B cell (primary cell): ENCODE results near the gene PLA2G5. TPM values are rescaled to one million over a fixed set of nuclear protein-coding genes. Genes with fewer than 3 reads are reported as not detected.

Source experiments
- ATAC-seq: fragments of 200-7000 bp; cut with Tn5 transposase; one replicate; pipeline ENCODE4 v1.10.0; 2021; ENCODE audit warnings: low read depth, mild to moderate bottlenecking, moderate number of reproducible peaks, moderate library complexity
- CTCF ChIA-PET: fragments of 350-600 bp; sonication (Branson Sonifier 250); formaldehyde crosslinking; loops from one replicate; lab custom pipeline; 2021; ENCODE audit warnings: antibody characterized with exemption, inconsistent platforms; lab: Charles Lee
- POLR2A ChIA-PET: fragments of 350-600 bp; sonication (Branson Sonifier 250); formaldehyde crosslinking; loops from one replicate; lab custom pipeline; 2021; ENCODE audit warnings: antibody characterized with exemption; lab: Charles Lee
- DNase-seq: peaks from one replicate; pipeline ENCODE4 v3.0.0; 2013
- H2AFZ ChIP-seq: 2 replicates; pipeline ENCODE4 v1.6.1; 2012; ENCODE audit warnings: mild to moderate bottlenecking, low read depth, low read length; ENCODE audit not compliant: insufficient read depth, poor library complexity, severe bottlenecking
- H3K27ac ChIP-seq, 2 donors: 1 replicate in 1 of 2; 2 replicates in 1 of 2; pipeline ENCODE4 v1.5.1; 2012 to 2013; ENCODE audit warnings: low read length in 2 of 2, mild to moderate bottlenecking in 2 of 2, moderate library complexity in 1 of 2
- H3K27me3 ChIP-seq, 4 experiments: fragments of 200-600 bp in 1 of 4; sonication (generic) in 1 of 4; replicated peaks in 1 of 4; 1 replicate in 2 of 4; 2 replicates in 2 of 4; pipeline versions ENCODE4 v1.6.1 to v1.7.0; 2013 to 2016; ENCODE audit warnings: low read length in 3 of 4, mild to moderate bottlenecking in 2 of 4, mixed read lengths in 1 of 4, moderate library complexity in 1 of 4; ENCODE audit not compliant: insufficient read depth in 4 of 4, control insufficient read depth in 3 of 4; ENCODE audit errors: control extremely low read depth in 1 of 4
- H3K36me3 ChIP-seq, 2 experiments: replicated peaks in 1 of 2; 1 replicate in 1 of 2; 2 replicates in 1 of 2; pipeline versions ENCODE4 v1.6.1 to v1.7.1; 2013; ENCODE audit warnings: low read length in 1 of 2; ENCODE audit not compliant: insufficient read depth in 2 of 2, control insufficient read depth in 1 of 2; ENCODE audit errors: control extremely low read depth in 1 of 2, extremely low read depth in 1 of 2
- H3K4me1 ChIP-seq, 2 donors: fragments of 200-600 bp in 1 of 2; sonication (generic) in 1 of 2; 1 replicate in 1 of 2; 2 replicates in 1 of 2; pipeline versions ENCODE4 v1.5.1 to v1.6.1; 2013 to 2017; ENCODE audit warnings: low read length in 2 of 2; ENCODE audit not compliant: control insufficient read depth in 2 of 2, insufficient read depth in 2 of 2
- H3K4me2 ChIP-seq: replicated peaks from 2 replicates; pipeline ENCODE3; 2012; ENCODE audit warnings: mild to moderate bottlenecking, low read depth, low read length; ENCODE audit not compliant: poor library complexity, severe bottlenecking
- H3K4me3 ChIP-seq, 5 experiments: fragments of 200-600 bp in 1 of 5; sonication (generic) in 1 of 5; 1 replicate in 3 of 5; 2 replicates in 2 of 5; pipeline versions ENCODE4 v1.5.1 to v1.7.0; 2011 to 2016; ENCODE audit warnings: low read length in 4 of 5, mild to moderate bottlenecking in 4 of 5, low read depth in 2 of 5, control low read depth in 1 of 5, moderate library complexity in 1 of 5; ENCODE audit not compliant: insufficient read depth in 1 of 5; ENCODE audit errors: control extremely low read depth in 1 of 5, extremely low read depth in 1 of 5
- H3K79me2 ChIP-seq: fragments of 200-600 bp; sonication (generic); one replicate; pipeline ENCODE4 v1.6.0; 2016; ENCODE audit warnings: low read length; ENCODE audit not compliant: control insufficient read depth, insufficient read depth
- H3K9ac ChIP-seq: fragments of 200-600 bp; sonication (generic); 2 replicates; pipeline ENCODE4 v1.6.1; 2017; ENCODE audit warnings: mild to moderate bottlenecking, low read length, moderate library complexity
- H3K9me3 ChIP-seq, 3 donors: one replicate each; pipeline versions ENCODE4 v1.6.1 to v1.7.1; 2013; ENCODE audit warnings: low read length in 2 of 3; ENCODE audit not compliant: control insufficient read depth in 2 of 3, insufficient read depth in 1 of 3; ENCODE audit errors: control extremely low read depth in 1 of 3
- H4K20me1 ChIP-seq: 2 replicates; pipeline ENCODE4 v1.6.0; 2012; ENCODE audit warnings: mild to moderate bottlenecking, low read length; ENCODE audit not compliant: insufficient read depth, control insufficient read depth, poor library complexity, severe bottlenecking
- H3K27ac Mint-ChIP-seq: one replicate; pipeline ENCODE4 v1.8.0; 2021; ENCODE audit warnings: mixed read lengths
- H3K27me3 Mint-ChIP-seq: one replicate; pipeline ENCODE4 v1.8.0; 2021; ENCODE audit warnings: mixed read lengths
- H3K4me1 Mint-ChIP-seq: one replicate; pipeline ENCODE4 v1.8.0; 2021; ENCODE audit warnings: mixed read lengths
- H3K4me3 Mint-ChIP-seq: one replicate; pipeline ENCODE4 v1.8.0; 2021; ENCODE audit warnings: mixed read lengths
- H3K9me3 Mint-ChIP-seq: one replicate; pipeline ENCODE4 v1.8.0; 2022; ENCODE audit warnings: mixed read lengths; ENCODE audit not compliant: insufficient read depth
- CTCF ChIP-seq: fragments of 200-600 bp; IDR thresholded peaks from one replicate; pipeline ENCODE4 v1.8.0; 2022; ENCODE audit warnings: antibody characterized with exemption, mild to moderate bottlenecking
- EZH2 ChIP-seq: IDR thresholded peaks from 2 replicates; pipeline ENCODE4 v1.6.1; 2012; ENCODE audit warnings: borderline replicate concordance, low read depth, mild to moderate bottlenecking, moderate library complexity, low read length; ENCODE audit not compliant: insufficient read depth, poor library complexity, severe bottlenecking
- WGBS: methylation state at CpG from one replicate; pipeline ENCODE4 v1.1.5; 2013; ENCODE audit warnings: missing lambda C conversion rate; ENCODE audit not compliant: insufficient coverage; 5-methylcytosine and 5-hydroxymethylcytosine counted together
- intact Hi-C: fragments of 100-400 bp; cut with micrococcal nuclease; formaldehyde crosslinking; loops from one replicate; pipeline ENCODE4 v1.10.0; 2022
- polyA plus RNA-seq: library from polyadenylated mRNA; depleted of rRNA; stranded (reverse); fragments of >200 nt; gene quantifications from 2 replicates; pipeline ENCODE4 v1.2.3, GENCODE V29; 2012
- total RNA-seq, 2 donors: library from RNA; stranded (reverse); fragments of 120-200 nt in 1 of 2; gene quantifications; 1 replicate in 1 of 2; 2 replicates in 1 of 2; pipeline versions ENCODE4 v1.2.3 to v1.2.4, GENCODE V29; 2013 to 2022

The PLA2G5 gene
- total and polyA plus RNA-seq, 2 donors (not counting 1 experiment from before 2014, with no cell fraction given) = not detected

- peaks cover 0 to 4% (median 0%) of the 10 kb centered on the region in 3 donors for H3K9me3 ChIP-seq
- TF ChIP-seq CTCF (no peak), EZH2 (no peak)
- no peaks in the 10 kb centered on the region for H3K27me3 ChIP-seq
- Mint-ChIP-seq H3K9me3 (no peaks in the 10 kb centered on the region), H3K4me3 (peak overlapping the region; percentile 57), H3K27ac (peak overlapping the region; percentile 78), H3K27me3 (no peaks in the 10 kb centered on the region), H3K4me1 (peaks cover 88% of the 10 kb centered on the region)
- CTCF ChIA-PET = interaction anchor here (0.6 to 2.6 kb wide), 9 partner anchors 13 to 1683 kb away, joined by 3 to 8 read pairs (median 5); no protein-coding TSS in a partner anchor
- no peaks in the 10 kb centered on the region for H4K20me1 ChIP-seq
- H3K79me2 ChIP-seq = no peaks in the 10 kb centered on the region
- peaks cover 88% of the 10 kb centered on the region in 2 donors for H3K4me1 ChIP-seq
- POLR2A ChIA-PET = interaction anchor here (0.7 kb wide), 1 partner anchor 110 kb away, joined by 9 read pairs; no protein-coding TSS in a partner anchor
- peak overlapping the region; percentile 68 for H3K4me2 ChIP-seq
- H3K9ac ChIP-seq = peak overlapping the region; percentile 36
- DNase-seq (peak; percentile 81), ATAC-seq (peak; percentile 87)
- H2AFZ ChIP-seq = peak overlapping the region; percentile 1
- intact Hi-C loops = loop anchor here (2.0 kb wide), 1 partner anchor 19 kb away; no protein-coding TSS in a partner anchor
- 0% methylated on average over 2 of the region's 8 CpGs for whole genome bisulfite sequencing
- H3K36me3 ChIP-seq = no peaks in the 10 kb centered on the region
- peak overlapping the region in 3 of 5 experiments; percentile 16 to 37 (median 25) for H3K4me3 ChIP-seq
- peak overlapping the region; percentile 68 to 83 for H3K27ac ChIP-seq
Observed at GRCh38 chr1:20078171-20078651, 8.2 kb downstream of the PLA2G5 start.

GRCh38 chr1:20078711-20079110 lies 8.7 kb downstream of the PLA2G5 start:
- no peaks in the 10 kb centered on the region for H3K36me3 ChIP-seq
- ATAC-seq (no peak), DNase-seq (no peak)
- no peaks in the 10 kb centered on the region for H3K27me3 ChIP-seq
- no peak overlapping the region for H2AFZ ChIP-seq
- CTCF ChIA-PET = interaction anchor here (0.7 to 2.6 kb wide), 11 partner anchors 10 to 686 kb away, joined by 3 to 10 read pairs (median 5); no protein-coding TSS in a partner anchor
- no peaks in the 10 kb centered on the region for H3K79me2 ChIP-seq
- Mint-ChIP-seq H3K4me1 (peaks cover 83% of the 10 kb centered on the region), H3K4me3 (peak overlapping the region; percentile 57), H3K9me3 (no peaks in the 10 kb centered on the region), H3K27me3 (no peaks in the 10 kb centered on the region), H3K27ac (peak overlapping the region; percentile 78)
- H3K4me2 ChIP-seq = peak overlapping the region; percentile 68
- TF ChIP-seq CTCF (no peak), EZH2 (no peak)
- peaks cover 0 to 4% (median 0%) of the 10 kb centered on the region in 3 donors for H3K9me3 ChIP-seq
- POLR2A ChIA-PET = interaction anchor here (0.7 kb wide), 2 partner anchors 15 to 109 kb away, joined by 3 to 9 read pairs; no protein-coding TSS in a partner anchor
- peak overlapping the region in 1 of 5 experiments; percentile 25 for H3K4me3 ChIP-seq
- peak overlapping the region; percentile 36 for H3K9ac ChIP-seq
- intact Hi-C loops = loop anchor here (2.0 kb wide), 1 partner anchor 20 kb away; no protein-coding TSS in a partner anchor
- WGBS = 82% methylated on average over 5 of the region's 5 CpGs
- H4K20me1 ChIP-seq = no peaks in the 10 kb centered on the region
- H3K27ac ChIP-seq = peak overlapping the region; percentile 68 to 83
- peaks cover 83% of the 10 kb centered on the region in 2 donors for H3K4me1 ChIP-seq
